NOMO-1 treated with DMSO at 0.1 percent for 48 hours (cell line): ENCODE measurements around the gene LHX6.

ENCODE experiments used
- DNase-seq: peaks from one replicate; lab custom pipeline; 2025; ENCODE audit not compliant: unreplicated experiment; lab: John Stamatoyannopoulos, UW

LHX6 gene

DNA sequence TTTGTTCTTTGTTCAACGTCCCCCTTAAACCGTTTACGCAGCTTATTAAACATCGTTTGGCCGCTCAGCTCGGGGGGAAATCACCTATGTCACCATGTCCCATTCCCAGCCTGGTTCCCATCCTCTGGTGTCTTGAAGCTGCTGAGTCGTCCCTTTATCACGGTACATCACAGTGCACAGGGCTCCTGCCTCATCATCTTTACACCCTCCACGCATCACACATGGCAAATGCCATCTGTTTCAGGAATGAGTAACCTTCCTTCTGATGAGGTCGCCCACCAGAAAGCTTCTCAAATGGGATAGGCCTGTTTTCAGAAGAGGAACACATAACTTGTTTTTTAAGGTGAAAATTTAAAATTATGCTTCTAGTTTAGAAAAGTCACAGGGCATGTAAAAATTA, 7.9 kb upstream of the LHX6 start:
- no peak for DNase-seq

DNA sequence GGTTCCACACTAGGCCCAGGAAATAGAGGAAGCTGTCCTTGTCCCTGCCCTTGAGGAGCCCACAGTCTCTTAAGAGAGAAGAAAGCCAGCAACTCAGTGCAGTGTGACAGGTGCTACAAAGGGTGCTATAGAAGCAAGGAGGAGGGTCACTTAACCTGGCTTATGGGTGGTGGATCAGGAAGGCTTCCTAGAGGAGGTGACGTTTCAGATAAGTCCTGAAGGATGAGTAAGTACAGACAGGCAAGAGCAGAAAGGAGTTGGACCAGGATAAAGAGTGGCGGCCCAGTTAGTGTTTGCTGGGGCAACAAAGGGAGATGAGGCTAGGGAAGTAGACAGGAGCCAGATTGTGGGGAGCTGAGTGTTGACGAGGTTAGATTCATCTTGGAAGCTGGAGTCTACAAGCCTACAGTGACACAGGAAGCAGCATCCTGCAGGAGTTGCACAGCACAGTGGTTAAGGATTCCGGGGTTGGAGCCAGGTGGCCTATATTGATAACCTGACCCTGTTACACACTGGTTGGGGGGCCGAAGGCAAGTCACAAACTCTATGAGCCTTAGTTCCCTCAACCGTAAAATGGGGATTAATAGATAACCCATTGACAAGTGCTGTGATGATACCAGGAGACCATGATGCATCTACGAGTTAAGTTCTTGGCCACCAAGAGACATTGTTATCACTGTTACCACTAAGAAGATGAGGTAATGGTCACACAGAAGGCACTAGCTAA, 5.4 kb upstream of the LHX6 start:
- no peak for DNase-seq

DNA sequence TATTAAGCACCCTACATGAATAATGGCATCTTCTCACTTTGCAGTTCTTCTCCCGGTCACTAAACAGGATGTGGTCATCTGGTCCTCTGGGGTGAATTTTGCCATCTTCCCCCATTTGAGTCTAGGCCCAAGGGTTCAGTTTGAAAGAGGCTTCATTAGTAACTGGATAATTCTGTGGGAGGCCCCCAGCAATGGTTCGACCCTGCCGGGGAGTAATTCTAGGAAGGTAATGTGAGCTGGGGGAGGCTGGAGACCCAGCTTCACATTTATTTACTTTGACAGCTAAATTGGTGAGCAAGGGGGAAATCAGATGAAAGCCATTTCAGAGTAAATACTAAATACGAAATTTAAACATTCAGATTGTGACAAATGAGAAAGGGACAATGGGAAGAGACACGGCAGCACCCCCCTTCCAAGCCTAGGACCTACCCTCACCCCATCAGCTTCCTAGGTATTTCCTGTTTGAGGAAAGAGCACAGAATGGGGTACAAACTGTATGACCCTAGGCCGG, 4.1 kb upstream of the LHX6 start:
- no peak for DNase-seq

DNA sequence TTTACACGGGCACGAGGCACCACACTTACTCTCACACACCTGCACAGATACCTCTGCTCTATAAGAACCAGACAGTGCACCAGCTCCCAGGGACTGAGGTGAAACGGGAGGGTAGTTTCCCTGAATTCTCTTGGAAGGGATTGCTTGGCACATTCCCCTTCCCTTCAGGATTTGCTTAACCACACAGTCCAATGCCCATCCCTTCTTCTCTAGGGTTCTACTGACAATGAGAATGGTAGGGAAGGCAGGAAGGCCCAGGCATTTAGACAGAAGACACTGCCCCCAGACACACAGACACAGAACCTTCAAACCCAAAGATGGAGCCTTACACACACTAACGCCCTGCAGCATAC, 704 bp upstream of the LHX6 start:
- DNase-seq = no peak

DNA sequence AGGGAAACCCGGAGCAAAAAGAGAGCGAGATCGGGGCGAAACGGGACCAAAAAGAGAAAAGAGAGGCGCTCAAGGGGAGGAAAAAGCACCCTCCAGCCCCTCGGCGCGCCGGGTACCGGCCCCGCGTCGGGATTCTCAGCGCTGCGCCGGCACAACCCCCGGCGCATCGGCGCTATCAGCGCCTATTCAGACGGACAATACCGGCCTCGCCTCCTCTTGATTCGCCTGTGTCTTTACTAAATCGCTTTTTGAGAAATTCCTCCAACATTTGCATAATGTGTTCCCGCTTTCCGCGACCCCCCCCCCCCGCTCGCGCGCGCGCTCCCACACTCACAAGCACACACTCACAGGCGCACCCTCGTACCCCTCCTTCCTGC, 578 bp downstream of the LHX6 start:
- DNase-seq = no peak

DNA sequence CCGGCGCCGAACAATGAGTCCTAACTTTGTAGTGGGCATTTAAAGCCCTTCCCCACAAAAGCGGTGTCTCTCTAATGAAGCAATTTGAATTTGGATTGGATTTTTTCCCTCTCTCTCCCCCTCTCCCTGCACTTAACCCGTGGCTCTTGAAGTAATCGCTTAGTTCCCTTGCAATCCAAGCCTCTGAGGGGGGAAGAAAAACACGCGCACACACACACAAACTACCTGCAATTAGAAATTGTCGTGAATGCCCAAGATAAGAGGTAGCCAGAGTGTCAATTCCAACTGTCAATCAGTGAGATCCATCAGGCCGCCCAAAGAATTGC, 1.2 kb downstream of the LHX6 start:
- DNase-seq = no peak

DNA sequence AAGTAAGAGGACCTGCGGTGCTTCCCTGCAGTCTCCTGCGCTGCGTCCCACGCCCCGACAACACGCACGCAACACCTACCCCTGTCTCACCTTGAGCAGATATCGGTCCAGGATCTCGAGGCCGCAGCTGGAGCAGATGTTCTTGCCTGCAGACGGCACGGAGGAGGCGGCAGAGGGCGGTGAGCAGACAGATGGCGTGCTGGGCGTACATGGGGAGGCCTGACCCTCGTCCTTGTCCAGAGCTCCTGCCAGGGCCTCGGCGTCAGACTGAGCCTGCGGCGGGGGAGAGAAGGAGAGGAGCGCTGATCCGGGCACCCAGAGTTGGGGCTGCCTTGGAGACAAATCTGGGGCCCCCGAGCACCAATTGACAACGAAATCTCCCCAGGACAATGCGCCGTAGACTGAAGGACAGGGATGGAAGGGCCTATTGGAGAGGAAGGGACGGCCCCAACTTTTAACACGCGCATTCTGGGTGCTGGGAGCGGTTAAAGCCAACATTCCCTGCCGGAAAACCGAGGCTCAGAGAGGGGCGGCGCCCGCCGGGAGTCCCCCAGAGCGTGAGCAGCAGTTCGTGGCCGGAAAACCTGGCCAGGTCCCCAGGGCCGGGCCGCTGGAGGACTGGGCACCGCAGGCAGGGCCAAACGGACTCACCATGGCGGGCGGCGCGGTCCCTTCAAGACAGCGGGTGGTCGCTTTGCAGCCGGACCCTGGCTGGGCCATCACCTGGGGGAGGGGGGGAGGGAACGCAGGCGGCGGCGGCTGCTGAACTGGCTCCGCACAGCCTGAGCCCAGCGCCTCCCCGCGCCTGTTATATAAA, 1.8 kb downstream of the LHX6 start:
- no peak for DNase-seq

DNA sequence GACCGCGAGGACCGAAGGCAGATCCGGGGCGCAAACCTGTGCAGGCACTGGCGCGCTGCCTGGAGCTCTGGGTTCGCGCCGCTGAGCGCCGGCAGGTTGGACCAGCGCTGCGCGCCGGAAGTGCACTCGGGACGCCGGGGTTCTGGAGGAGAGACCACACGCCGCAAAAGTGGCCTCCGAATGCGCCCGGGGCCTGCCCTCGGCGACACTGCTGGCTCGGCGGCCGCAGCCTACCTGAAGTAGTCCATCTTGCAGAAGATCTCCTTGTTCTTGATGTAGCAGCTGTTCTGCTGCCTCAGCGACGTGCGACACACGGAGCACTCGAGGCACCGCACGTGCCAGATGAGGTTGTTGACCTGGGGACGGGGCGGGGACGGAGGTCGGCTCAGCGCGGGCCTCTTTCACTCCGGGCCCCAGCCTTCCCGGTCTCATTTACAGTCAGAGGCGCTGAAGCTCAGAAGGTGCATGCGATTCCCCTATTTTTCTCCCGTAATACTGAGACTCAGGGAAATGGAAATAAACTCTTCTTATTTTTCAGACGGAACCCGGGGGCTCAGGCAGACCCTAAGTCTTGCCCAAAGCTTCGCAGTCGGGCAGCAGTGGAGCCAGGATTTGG, 2.5 kb downstream of the LHX6 start:
- DNase-seq = no peak

DNA sequence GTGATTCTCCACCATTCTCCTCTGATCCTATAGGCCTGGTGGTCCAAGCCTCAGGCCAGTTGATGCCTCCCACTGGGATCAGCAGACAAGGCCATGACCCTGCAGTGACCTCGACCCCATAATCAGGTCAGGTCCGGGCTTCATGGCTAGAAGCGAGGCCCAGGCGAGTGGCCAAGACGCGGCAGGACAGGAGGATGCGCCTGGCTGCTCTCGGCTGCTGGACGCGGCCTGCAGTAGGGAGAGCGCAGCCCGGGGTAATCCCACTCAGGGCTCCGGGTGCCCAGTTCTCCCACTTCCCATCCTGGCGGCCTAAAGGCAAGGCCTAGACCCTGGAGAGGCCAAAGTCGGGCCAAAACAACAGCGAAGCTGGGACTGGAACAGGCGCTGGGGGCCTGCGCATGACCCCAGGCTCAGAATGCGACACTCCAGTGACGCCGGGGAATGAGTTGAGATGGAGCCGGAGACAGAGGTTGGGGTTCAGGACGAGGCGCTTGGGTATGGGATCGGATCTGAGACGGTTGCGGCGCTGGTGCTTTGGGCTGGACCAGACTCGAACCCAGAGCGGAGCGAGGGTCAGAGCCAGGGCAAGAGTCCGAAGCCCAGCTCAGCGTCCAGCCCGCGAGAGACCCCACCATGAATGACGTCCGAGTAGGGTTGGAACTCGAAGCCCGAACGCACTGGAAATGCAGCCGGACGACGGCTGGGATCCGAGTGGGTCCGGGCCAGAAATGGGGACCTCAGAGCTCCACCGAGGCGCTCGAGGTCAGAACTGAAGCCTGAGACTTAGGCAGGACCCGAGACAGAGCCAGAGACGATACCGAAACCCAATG, 3.2 kb downstream of the LHX6 start:
- DNase-seq = no peak

DNA sequence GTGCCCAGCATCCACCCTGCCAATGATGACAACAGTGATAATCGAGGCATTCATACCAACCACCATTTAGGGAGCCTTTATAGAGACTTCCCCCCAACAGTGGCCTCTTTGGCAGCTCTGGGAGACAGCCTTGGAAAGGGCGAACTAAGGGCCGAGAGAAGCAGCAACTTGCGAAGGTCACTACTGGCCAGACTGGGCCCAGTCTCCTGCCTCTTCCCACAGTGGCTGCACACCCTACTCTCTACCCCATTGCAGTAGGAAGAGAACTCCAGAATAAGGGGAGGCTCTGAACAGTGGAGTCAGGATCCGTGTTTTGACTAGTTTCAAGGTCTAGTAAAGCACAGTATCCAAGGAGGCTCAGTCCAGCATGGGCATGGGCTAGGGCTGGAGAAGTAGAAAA, 5.3 kb downstream of the LHX6 start:
- no peak for DNase-seq

DNA sequence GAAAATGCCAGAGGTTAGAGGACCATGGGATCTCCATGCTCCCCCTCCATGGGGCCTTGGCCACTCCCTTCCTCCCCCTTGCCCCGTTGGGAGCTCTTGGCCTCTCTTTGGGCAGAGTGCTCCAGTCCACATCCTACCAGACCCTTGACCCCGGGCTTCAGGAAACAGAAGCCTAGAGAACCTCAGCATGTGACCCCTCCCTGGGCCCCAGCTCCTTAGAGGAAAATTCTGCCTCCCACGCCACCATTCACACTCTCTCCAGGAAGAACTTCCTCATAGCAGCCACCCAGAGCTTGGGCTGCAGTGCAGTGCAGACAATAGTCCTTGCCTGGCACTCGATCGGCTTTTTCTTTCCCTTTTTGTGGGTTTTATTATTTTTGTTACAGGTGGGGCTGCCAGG, 6.0 kb downstream of the LHX6 start:
- DNase-seq = no peak

DNA sequence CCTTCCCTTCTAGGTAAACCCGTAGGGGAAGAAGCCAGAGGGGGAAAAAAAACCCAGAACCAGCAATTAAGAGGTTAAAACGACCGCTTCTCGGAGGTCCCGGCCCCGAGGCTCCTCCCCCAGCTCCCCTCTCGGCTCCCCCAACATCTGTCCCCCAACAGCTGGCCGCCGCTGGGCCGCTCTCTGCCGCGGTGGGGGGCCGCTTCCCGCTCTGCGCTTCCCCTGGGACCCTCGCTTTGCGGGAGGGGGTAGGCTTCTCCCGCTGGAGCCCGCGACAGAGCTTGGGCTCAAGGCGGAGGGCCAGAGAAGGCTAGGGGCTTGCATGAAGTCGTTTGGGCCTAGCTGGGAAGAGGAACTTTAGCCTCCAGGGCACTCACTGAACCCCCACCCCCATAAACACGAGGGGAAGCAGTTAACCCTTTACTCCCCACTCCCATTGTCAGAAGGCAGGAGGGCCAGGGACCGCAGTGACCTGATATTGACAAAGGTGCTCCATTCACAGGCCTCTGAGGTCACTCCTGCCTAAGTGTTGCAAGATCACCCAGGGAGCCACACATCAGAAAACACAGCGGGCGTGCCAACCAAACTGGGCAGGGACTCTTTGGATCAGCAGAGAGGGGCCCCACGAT, 7.5 kb downstream of the LHX6 start:
- no peak for DNase-seq

DNA sequence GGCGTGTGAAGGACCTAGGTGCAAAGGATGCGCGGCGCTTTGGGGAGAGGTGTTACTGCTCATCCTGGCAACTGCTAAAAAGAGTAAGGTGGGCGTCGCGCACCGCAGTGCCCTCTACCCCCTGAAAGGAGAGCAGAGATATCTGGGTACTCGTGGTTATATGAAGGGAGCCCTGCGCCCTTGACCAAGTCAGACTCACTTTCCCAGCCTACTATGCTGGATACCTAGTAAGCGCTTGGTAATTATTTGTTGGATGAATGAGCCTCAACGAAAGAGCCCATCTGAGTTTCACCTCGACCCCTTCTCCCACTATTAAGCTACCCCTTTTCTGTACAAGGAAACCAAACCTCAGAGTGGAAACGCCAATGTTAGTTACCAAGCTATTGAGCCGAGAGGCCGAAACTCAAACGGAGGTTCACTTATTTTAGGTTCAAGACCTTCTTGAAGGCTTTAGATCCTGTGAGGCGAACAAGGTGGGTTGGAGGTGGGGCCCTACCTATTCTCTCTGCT, 8.0 kb downstream of the LHX6 start:
- no peak for DNase-seq

DNA sequence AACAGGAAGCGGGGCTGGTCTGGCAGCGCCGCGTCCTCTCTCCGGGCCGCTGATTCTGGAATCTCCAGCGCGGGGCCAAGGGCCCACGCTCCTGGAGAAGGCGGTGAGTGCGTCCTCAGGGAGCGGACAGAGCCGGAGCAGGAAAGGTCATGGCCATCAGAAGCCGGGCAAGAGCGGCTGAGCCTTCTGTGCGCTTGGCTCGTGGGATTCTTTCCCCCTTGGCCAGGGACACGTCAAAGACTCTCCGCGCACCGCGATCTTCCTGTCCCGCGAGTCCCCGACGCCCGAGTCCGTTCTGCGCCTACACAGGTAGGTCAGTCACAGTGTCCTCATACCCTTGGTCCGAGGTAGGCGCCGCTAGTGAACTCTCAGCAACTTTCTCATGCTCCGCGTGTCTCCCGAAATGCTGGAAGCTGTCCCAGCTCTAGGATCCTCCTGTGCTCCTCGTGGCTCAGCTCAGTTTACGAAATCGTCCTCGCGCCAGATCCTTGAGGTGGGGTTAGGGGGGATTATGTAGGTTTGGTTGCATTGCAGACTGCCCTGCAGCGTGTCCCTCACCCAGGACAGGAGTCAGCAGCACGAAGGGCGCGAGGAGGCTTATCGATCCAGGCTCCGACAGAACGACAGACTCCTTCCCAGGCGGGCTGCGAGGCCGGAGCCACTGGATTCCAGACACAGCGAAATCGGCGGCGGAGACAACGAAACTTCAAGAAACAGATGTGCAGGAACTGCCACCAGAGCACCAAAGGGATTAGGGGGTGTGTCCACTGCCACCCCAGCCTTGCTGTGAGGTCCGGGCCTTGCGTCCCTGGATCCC, 8.7 kb downstream of the LHX6 start:
- DNase-seq = no peak

DNA sequence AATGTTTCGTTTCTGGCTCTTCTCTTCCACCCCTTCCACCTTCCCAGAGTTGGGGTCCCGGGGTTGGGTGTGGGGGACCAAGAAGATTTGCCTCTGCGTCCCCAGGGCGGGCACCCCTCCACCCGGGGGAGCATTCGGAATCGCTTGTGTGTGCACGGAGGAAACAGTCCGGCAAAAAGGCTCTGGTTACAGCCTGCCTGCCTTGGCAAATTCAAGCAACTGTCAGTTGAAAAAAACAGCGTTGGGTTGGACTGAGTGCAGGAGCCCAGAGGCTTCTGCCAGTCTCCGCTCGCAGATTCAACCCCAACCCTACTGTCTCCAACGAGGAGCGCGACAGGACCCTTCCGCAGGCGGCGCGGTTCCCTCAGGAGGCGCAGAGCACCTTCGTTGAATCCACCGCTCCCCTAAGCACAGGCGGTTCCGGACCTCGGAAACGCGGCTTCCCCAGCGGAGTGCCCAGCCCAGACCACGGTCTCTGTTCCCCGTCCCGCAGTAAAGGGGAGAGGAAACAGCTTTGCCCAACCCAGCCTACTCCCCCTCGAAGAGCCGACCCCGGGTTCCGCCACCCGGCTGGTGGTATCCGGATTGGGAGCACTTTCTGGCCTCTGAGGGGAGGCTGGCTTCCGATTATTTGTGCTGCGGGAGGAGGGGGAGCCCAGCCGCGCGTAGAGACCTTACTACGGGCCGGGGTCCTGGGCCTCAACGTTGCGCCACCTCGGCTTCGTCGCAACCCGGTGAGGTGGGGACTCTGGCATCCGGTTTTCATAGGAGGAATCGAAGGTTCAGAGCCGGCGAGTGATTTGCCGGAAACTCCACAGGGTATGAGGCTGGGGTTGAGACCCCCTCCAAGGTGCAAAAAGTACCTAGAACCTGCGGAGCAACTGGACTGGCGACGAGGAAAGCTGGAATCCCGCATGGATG, 9.6 kb downstream of the LHX6 start:
- no peak for DNase-seq

DNA sequence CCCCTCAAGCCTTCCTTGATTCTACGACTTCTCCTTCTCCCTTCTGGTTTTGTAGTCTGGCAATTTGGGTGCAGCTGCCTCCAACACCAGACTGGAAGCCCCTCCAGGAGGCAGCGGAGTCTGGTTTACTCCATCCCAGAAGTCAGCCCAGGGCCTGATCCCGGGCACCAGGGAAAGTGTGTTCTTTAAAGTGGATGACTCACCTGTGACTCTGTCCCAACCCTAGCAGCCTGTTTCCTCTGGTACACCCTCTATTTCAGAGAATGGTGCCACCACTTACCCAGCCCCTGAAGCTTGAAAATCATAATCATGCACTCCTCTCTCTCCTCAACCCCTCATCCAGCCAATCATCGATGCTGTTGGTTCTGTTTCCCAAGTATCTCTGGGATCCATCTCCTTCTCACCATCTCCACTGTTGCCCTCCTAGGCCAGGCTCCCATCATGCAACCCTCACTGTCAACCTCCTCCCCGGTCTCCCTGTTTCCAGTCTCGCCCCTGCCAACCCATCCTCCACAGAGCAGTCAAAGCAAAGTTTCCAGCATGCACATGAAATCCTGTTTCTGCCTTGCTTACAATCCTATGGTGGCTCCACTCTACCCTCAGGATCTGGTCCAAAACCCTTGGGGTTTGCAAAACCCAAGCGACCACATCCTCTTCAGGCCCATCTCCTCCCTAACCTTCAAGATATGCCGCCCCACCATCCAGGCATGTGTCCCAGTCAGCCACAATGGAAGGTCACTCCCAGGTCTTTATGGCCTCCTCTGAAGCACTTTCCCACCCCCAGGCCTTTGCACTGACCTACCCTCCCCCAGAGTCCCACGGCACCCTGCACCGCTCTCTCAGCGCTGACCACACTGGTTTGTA, 10.5 kb downstream of the LHX6 start:
- DNase-seq = no peak

DNA sequence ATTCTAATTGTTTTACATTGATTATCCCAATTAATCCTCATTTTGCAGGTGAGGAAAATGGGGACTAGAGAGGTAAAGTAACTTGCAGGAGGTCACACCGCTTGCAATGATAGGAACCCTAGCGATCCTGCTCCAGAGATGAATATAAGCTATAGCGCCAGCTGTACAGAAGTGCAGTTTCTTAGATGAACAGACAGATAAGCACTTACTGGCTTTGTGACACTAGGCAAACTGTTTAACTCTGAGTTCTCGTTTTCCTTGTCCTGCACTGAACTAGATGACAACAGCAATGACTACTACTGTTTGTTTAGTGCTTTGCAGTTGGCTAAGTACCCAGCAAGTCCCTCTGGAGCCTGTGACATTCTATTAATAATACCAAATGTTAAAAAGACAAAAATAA, 11.1 kb downstream of the LHX6 start:
- DNase-seq = no peak
